AG09319 (cell line): ENCODE results near the gene CHST12.
A peak's percentile ranks its signal among the peaks of the same experiment; 100 is the strongest.
"Not testable (repeated sequence)": the region's sequence is repeated elsewhere in the genome, so short reads cannot be mapped to it uniquely, and the experiment has no call there.

Source experiments
- DNase-seq: peaks from one replicate; pipeline ENCODE4 v3.0.0-alpha.2; 2010; ENCODE audit warnings: low read depth; ENCODE audit errors: extremely low read depth
- TF ChIP-seq, protein P1 (sequence below): IDR thresholded peaks from 2 replicates; pipeline ENCODE4 v1.5.1; 2011; ENCODE audit warnings: low read depth, mild to moderate bottlenecking, inconsistent platforms, low read length, moderate library complexity

The CHST12 gene

GRCh38 chr7:2450198-2451107 lies 47.0 kb downstream of the CHST12 start:
- TF ChIP-seq, protein P1, sequence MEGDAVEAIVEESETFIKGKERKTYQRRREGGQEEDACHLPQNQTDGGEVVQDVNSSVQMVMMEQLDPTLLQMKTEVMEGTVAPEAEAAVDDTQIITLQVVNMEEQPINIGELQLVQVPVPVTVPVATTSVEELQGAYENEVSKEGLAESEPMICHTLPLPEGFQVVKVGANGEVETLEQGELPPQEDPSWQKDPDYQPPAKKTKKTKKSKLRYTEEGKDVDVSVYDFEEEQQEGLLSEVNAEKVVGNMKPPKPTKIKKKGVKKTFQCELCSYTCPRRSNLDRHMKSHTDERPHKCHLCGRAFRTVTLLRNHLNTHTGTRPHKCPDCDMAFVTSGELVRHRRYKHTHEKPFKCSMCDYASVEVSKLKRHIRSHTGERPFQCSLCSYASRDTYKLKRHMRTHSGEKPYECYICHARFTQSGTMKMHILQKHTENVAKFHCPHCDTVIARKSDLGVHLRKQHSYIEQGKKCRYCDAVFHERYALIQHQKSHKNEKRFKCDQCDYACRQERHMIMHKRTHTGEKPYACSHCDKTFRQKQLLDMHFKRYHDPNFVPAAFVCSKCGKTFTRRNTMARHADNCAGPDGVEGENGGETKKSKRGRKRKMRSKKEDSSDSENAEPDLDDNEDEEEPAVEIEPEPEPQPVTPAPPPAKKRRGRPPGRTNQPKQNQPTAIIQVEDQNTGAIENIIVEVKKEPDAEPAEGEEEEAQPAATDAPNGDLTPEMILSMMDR: no peak; the same call in 1 of the 2 replicates
- DNase-seq: no peak

- TF ChIP-seq, protein P1: peak; percentile 96
- peak; percentile 31 for DNase-seq
Observed at GRCh38 chr7:2451171-2452073, 48.0 kb downstream of the CHST12 start.

GRCh38 chr7:2452074-2452507 lies 48.7 kb downstream of the CHST12 start:
- TF ChIP-seq, protein P1: no peak
- no peak for DNase-seq

- TF ChIP-seq, protein P1: no peak
Observed at GRCh38 chr7:2452643-2453270, 49.3 kb downstream of the CHST12 start.

GRCh38 chr7:2453849-2454248 lies 50.4 kb downstream of the CHST12 start:
- not testable (repeated sequence) for DNase-seq

More at GRCh38 chr7:2452643-2453270, 49.3 kb downstream of the CHST12 start:
- DNase-seq: no peak

DNA sequence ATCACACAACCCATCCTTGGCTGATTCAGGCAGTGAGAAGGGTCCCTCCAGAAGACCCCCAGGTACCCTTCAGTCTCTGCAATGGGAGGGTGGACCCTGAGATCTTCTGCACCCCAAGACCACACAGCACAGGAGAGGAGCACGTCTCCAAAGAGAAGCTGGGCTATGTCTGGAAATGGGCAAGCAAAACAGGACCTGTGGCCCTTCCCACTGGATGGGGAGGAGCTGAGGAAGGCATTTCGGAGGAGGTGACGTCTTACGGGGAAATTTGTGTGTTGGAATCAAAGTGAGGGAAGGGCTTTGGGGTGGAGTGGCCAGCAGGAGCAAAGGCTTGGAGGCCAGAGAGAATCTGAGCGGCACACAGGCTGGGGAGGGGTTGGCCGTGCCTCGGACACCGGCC lies 56.3 kb downstream of the CHST12 start:
- TF ChIP-seq, protein P1: no peak
- DNase-seq: no peak

DNA sequence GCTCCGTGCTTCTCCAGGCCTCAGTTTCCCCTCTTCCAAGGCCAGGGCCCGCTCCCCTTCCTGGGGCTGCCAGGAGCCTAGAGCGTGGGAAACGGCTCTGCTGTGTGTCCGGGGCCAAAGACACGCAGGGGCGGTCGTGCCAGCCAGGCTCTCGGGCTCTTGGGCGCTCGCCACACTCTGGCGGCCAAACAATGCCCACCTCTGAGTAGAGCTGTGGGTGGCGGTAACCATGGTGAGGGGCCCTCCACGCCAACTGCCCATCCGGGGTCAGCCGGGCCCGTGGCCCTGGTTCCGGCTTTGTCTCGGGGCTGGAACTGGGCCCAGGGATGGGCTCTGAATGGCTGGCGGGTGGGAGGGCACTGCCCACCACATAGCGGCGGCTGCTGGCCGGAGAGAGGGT lies 56.8 kb downstream of the CHST12 start:
- TF ChIP-seq, protein P1: no peak
- DNase-seq: no peak
